Progenitor cell of endocrine pancreas (in vitro differentiated cells): ENCODE measurements around the gene RBM3. TPM values are rescaled to one million over a fixed set of nuclear protein-coding genes. Genes with fewer than 3 reads are reported as not detected.
"Not testable (repeated sequence)": the region's sequence is repeated elsewhere in the genome, so short reads cannot be mapped to it uniquely, and the experiment has no call there.

Source experiments
- DNase-seq: peaks from one replicate; pipeline ENCODE4 v3.0.0; 2021; ENCODE audit warnings: low spot score; ENCODE audit not compliant: unreplicated experiment
- H3K27ac Mint-ChIP-seq: 2 replicates; pipeline ENCODE4 v1.8.0; 2021; ENCODE audit warnings: mild to moderate bottlenecking, moderate library complexity, mixed read lengths
- H3K27me3 Mint-ChIP-seq: 2 replicates; pipeline ENCODE4 v1.8.0; 2021; ENCODE audit warnings: mixed read lengths
- H3K36me3 Mint-ChIP-seq: 2 replicates; pipeline ENCODE4 v1.8.0; 2022; ENCODE audit warnings: mixed read lengths; ENCODE audit not compliant: insufficient read depth
- H3K4me1 Mint-ChIP-seq: 2 replicates; pipeline ENCODE4 v1.8.0; 2021; ENCODE audit warnings: low read depth, mixed read lengths
- H3K4me3 Mint-ChIP-seq: 2 replicates; pipeline ENCODE4 v1.8.0; 2021; ENCODE audit warnings: low read depth, mild to moderate bottlenecking, moderate library complexity, mixed read lengths
- H3K9me3 Mint-ChIP-seq: 2 replicates; pipeline ENCODE4 v1.8.0; 2021; ENCODE audit warnings: low read depth, mixed read lengths
- CTCF ChIP-seq: fragments of 200-600 bp; sonication (generic); IDR thresholded peaks from one replicate; pipeline ENCODE4 v1.5.0; 2021; ENCODE audit warnings: antibody characterized with exemption, mild to moderate bottlenecking; ENCODE audit not compliant: unreplicated experiment
- total RNA-seq: library from RNA; stranded (reverse); gene quantifications from 2 replicates; pipeline ENCODE4 v1.2.1, GENCODE V29; 2021

RBM3 gene
- total RNA-seq, 1 donor from 2014 or later, result 140 TPM

DNA sequence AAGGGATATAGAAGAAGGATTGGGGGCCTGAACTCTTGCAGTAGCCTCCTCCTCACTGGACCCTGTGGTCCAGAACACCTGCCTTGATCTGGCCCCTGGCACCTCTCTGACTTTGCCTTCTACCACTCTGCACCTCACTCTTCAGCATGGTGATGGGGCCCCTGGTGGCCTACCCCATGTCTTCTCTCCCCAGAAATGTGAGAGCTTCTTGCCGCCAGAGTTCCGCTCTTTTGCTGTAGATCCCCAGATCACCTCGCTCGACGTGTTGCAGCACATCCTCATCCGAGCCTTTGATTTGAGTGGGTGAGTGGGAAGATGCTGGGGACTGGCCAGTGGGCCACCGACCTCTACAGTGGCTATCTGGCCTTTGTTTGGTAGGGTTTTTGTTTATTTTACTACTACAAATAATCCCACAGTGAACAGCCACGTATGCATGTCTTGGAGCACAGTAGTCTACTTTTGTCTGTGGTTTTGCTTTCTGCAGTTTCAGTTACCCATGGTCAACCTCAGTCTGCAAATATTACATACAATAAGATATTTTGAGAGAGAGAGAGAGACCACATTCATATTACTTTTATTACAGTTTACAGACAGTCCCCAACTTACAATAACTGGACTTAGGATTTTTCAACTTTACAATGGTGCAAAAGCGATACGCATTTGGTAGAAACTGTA, 33.0 kb upstream of the RBM3 start:
- no peak for TF ChIP-seq CTCF
- H3K27ac Mint-ChIP-seq, result no peak overlapping the region
- peaks cover 7% of the 10 kb centered on the region for H3K36me3 Mint-ChIP-seq
- DNase-seq, result no peak
- H3K9me3 Mint-ChIP-seq, result peaks cover 10% of the 10 kb centered on the region
- no peak overlapping the region for H3K4me3 Mint-ChIP-seq
- H3K4me1 Mint-ChIP-seq, result peaks cover 9% of the 10 kb centered on the region
- no peaks in the 10 kb centered on the region for H3K27me3 Mint-ChIP-seq

DNA sequence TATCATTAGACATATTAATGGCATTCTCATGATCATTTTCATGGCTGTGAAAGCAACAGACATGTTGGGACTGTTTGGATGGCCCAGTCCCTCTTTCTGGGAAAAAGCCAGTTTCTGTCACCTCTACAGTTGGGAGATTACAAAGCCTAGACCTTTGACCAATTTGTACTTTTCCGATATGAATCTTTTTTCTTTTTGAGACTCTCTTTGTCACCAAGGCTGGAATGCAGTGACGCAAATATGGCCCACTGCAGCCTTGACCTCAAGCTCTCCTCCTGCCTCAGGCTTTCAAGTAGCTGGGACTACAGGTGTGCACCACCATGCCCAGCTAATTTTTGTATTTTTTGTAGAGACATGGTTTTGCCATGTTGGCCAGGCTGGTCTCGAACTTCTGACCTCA, 25.4 kb upstream of the RBM3 start:
- DNase-seq, result no peak
- H3K9me3 Mint-ChIP-seq, result peaks cover 3% of the 10 kb centered on the region
- peaks cover 3% of the 10 kb centered on the region for H3K36me3 Mint-ChIP-seq
- no peak overlapping the region for H3K4me3 Mint-ChIP-seq
- no peak for TF ChIP-seq CTCF
- no peaks in the 10 kb centered on the region for H3K4me1 Mint-ChIP-seq
- H3K27ac Mint-ChIP-seq, result no peak overlapping the region
- no peaks in the 10 kb centered on the region for H3K27me3 Mint-ChIP-seq

DNA sequence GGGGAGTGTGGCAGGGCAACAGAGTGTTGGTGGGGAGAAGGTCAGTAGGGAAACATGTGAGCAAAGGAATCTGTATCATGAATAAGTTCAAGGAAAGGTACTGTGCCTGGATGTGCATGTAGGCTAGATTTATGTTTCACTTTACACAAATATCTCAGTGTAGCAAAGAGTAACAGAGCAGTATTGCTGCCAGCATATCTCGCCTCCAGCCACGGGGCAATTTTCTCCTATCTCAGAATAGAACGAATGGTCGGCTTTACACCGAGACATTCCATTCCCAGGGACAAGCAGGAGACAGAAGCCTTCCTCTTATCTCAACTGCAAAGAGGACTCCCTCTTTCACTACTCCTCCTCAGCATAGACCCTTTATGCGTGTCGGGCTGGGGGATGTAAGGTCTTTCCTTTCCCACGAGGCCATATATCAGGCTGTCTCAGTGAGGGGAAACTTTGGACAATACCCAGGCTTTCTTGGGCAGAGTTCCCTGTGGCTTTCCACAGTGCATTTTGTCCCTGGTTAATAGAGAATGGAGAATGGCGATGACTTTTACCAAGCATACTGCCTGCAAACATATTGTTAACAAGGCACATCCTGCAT, 18.5 kb upstream of the RBM3 start:
- peaks cover 10% of the 10 kb centered on the region for H3K36me3 Mint-ChIP-seq
- not testable (repeated sequence) for H3K27ac Mint-ChIP-seq, H3K27me3 Mint-ChIP-seq, H3K4me1 Mint-ChIP-seq, DNase-seq, H3K4me3 Mint-ChIP-seq
- H3K9me3 Mint-ChIP-seq, result peaks cover 10% of the 10 kb centered on the region

GRCh38 chrX:48558271-48558670, 16.0 kb upstream of the RBM3 start:
- Mint-ChIP-seq H3K4me1 (no peaks in the 10 kb centered on the region), H3K9me3 (peaks cover 10% of the 10 kb centered on the region), H3K36me3 (peaks cover 9% of the 10 kb centered on the region), H3K4me3 (no peak overlapping the region), H3K27ac (no peak overlapping the region), H3K27me3 (no peaks in the 10 kb centered on the region)
- TF ChIP-seq CTCF, result no peak
- DNase-seq, result no peak

DNA sequence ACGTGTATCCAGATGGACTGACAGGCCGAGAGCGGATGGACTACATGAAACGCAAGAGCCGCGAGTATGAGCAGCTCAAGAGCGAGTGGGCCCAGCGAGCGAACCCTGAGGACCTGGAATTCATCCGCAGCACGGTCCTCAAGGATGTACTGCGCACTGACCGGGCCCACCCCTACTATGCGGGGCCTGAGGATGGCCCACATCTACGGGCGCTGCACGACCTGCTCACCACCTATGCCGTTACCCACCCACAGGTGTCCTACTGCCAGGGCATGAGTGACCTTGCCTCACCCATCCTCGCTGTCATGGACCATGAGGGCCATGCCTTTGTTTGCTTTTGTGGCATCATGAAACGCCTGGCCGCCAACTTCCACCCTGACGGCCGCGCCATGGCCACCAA, 14.6 kb upstream of the RBM3 start:
- H3K4me3 Mint-ChIP-seq, result no peak overlapping the region
- H3K27ac Mint-ChIP-seq, result no peak overlapping the region
- DNase-seq, result no peak
- TF ChIP-seq CTCF, result no peak
- peaks cover 8% of the 10 kb centered on the region for H3K36me3 Mint-ChIP-seq
- H3K27me3 Mint-ChIP-seq, result no peaks in the 10 kb centered on the region
- H3K4me1 Mint-ChIP-seq, result no peaks in the 10 kb centered on the region
- peaks cover 9% of the 10 kb centered on the region for H3K9me3 Mint-ChIP-seq

DNA sequence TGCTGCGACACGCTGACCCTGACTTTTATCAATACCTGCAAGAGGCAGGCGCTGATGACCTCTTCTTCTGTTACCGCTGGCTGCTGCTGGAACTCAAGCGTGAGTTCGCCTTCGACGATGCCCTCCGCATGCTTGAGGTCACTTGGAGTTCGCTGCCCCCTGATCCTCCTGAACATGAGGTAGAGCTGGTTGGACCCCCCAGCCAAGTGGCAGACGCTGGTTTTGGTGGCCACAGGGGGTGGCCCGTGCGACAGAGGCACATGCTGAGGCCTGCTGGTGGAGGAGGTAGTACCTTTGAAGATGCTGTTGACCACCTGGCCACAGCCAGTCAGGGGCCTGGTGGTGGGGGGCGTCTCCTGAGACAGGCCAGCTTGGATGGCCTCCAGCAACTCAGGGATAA, 14.2 kb upstream of the RBM3 start:
- no peak overlapping the region for H3K4me3 Mint-ChIP-seq
- H3K36me3 Mint-ChIP-seq, result peaks cover 5% of the 10 kb centered on the region
- peaks cover 6% of the 10 kb centered on the region for H3K9me3 Mint-ChIP-seq
- TF ChIP-seq CTCF, result no peak
- H3K27ac Mint-ChIP-seq, result no peak overlapping the region
- H3K27me3 Mint-ChIP-seq, result no peaks in the 10 kb centered on the region
- DNase-seq, result no peak
- H3K4me1 Mint-ChIP-seq, result no peaks in the 10 kb centered on the region
